C1 segment of cervical spinal cord (tissue), 14 donors: Measurements from ENCODE around the gene RPS2.
"Not testable (repeated sequence)": the region's sequence is repeated elsewhere in the genome, so short reads cannot be mapped to it uniquely, and the experiment has no call there.

Experiments used
- DNase-seq, 14 donors: peaks; one replicate each; lab custom pipeline; 2025; lab: John Stamatoyannopoulos, UW

Gene RPS2

GRCh38 chr16:1942810-1943726 lies 21.6 kb downstream of the RPS2 start, which contains the start of gene MSRB1:
Gene MSRB1, minus strand, starts transcription at chr16:1943199. Its CDS starts 43 bp downstream, at chr16:1943156.
- DNase-seq = peak; percentile 71 to 99 (median 96)

GRCh38 chr16:1942047-1942809 lies 22.4 kb downstream of the RPS2 start:
- DNase-seq = no peak

GRCh38 chr16:1941162-1942046 lies 23.2 kb downstream of the RPS2 start:
- DNase-seq = no peak

GRCh38 chr16:1940273-1941161 lies 24.1 kb downstream of the RPS2 start:
- DNase-seq = no peak

GRCh38 chr16:1939833-1940232 lies 24.8 kb downstream of the RPS2 start:
- DNase-seq = not testable (repeated sequence)

GRCh38 chr16:1938910-1939309 lies 25.7 kb downstream of the RPS2 start:
- DNase-seq = no peak

- no peak for DNase-seq
Measured at GRCh38 chr16:1938316-1938715, 26.3 kb downstream of the RPS2 start.

- DNase-seq = no peak
Measured at GRCh38 chr16:1936945-1937479, 27.6 kb downstream of the RPS2 start.

GRCh38 chr16:1933097-1933661 lies 31.4 kb downstream of the RPS2 start:
- DNase-seq = no peak

- DNase-seq = peak in 1 of 14 donors; percentile 15
Measured at GRCh38 chr16:1932050-1933028, 32.3 kb downstream of the RPS2 start.

- no peak for DNase-seq
Measured at GRCh38 chr16:1930338-1930720, 34.3 kb downstream of the RPS2 start.

- DNase-seq = peak in 13 of 14 donors; percentile 33 to 94 (median 70)
Measured at GRCh38 chr16:1929578-1930337, 34.9 kb downstream of the RPS2 start.

GRCh38 chr16:1929105-1929504 lies 35.5 kb downstream of the RPS2 start:
- DNase-seq = peak in 1 of 14 donors; percentile 51

- no peak for DNase-seq
Measured at GRCh38 chr16:1926271-1926670, 38.4 kb downstream of the RPS2 start.

GRCh38 chr16:1924095-1924494 lies 40.5 kb downstream of the RPS2 start:
- DNase-seq = no peak

GRCh38 chr16:1923299-1924034 lies 41.2 kb downstream of the RPS2 start:
- no peak for DNase-seq

GRCh38 chr16:1922357-1922756 lies 42.3 kb downstream of the RPS2 start:
- no peak for DNase-seq
